ENCODE results near the gene LRMDA. TPM values are rescaled to one million over a fixed set of nuclear protein-coding genes. Genes with fewer than 3 reads are reported as not detected.

Gene LRMDA
- total RNA-seq, 2 donors from 2014 or later = not detected

DNA sequence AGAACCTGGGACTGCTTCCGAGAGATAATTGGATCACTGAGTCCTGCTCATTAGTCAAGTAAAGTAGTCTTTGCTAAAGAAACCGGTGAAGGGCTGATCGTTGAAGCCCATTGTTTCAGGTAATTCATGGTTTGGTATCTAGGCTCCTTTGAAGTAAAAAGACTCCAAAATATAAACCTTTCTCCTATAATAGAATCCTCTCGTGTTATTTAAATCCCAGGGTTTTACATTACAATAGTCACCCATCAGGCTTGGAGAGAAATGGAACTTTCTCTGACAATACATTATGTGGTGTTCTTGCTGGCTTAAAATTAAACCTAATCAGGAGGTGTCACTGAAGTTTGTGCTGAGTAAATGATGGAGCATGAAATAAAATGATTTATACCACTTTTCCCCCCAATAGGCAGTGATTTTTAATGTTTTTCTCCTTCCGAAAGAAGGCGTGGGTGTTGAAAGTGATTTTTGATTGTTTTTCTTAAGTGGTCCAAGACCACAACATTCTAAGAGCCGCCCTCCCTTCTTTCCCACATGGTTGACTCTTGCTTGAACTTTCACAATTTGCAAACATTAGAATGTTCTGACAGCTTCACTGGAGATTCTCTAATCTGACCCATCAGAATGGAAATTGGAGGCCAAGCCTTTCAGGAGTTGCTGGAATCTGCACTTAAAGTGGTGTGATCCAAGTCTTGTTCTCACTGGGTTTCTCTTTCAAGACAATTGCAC, 44.2 kb downstream of the LRMDA start:
- Mint-ChIP-seq H3K9me3 (no peaks in the 10 kb centered on the region), H3K27ac (no peak overlapping the region), H3K36me3 (no peaks in the 10 kb centered on the region)
- DNase-seq (ENCODE audit: low spot score in 2 of 2) (no peak), ATAC-seq (no peak)

DNA sequence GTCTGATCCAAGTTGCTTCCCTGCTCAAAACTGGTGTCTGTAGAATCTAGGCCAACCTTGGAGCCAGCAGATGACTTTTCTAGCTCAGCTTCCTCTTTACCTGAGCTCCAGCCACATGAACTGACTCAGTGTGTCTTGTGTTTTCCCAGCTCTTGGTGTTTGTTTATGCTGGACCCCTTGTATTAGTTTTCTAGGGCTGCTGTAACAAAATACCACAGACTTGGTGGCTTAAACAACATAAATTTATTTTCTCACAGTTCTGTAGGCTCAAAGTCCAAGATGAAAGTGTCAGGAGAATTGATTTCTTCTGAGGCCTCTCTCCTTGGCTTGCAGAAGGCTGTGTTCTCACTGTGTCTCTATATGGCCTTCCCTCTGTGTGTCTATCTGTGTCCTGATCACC, 45.1 kb downstream of the LRMDA start:
- H3K36me3 Mint-ChIP-seq = no peaks in the 10 kb centered on the region
- DNase-seq (ENCODE audit: low spot score in 2 of 2) = no peak

GRCh38 chr10:75476985-75477384, 45.6 kb downstream of the LRMDA start:
- no peak for DNase-seq (ENCODE audit: low spot score in 2 of 2)
- Mint-ChIP-seq H3K36me3 (no peaks in the 10 kb centered on the region), H3K27ac (no peak overlapping the region), H3K9me3 (no peaks in the 10 kb centered on the region)
- ATAC-seq = no peak

More for the DNA sequence above, 45.1 kb downstream of the LRMDA start:
- H3K27ac Mint-ChIP-seq = no peak overlapping the region
- H3K9me3 Mint-ChIP-seq = no peaks in the 10 kb centered on the region
- no peak for ATAC-seq

- DNase-seq (ENCODE audit: low spot score in 2 of 2) (no peak), ATAC-seq (no peak)
- Mint-ChIP-seq H3K27ac (no peak overlapping the region), H3K36me3 (no peaks in the 10 kb centered on the region), H3K9me3 (no peaks in the 10 kb centered on the region)
Measured at GRCh38 chr10:75477680-75478079, 46.3 kb downstream of the LRMDA start.

GRCh38 chr10:75480374-75480773, 49.0 kb downstream of the LRMDA start:
- H3K27ac Mint-ChIP-seq = no peak overlapping the region
- H3K9me3 Mint-ChIP-seq = no peaks in the 10 kb centered on the region
- ATAC-seq (no peak), DNase-seq (ENCODE audit: low spot score in 2 of 2) (no peak)
- H3K36me3 Mint-ChIP-seq = no peaks in the 10 kb centered on the region

DNA sequence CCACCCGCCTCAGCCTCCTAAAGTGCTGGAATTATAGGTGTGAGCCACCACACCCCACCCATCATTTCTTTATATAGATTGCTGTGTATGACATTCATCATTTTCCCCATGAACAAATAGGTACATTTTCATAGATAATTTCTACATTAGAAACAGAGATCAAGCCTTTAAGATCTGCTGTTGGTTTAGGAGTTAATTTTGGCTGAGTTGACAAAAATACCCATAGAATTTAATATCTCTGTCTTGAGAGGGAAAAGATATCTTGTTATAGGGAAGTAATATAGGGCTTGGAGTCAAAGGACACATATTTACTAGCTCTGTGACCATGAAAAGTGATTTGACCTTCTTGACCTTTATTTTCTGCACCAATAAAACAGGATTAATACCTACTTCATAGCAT, 51.8 kb downstream of the LRMDA start:
- no peak for ATAC-seq
- Mint-ChIP-seq H3K9me3 (no peaks in the 10 kb centered on the region), H3K27ac (no peak overlapping the region), H3K36me3 (no peaks in the 10 kb centered on the region)
- DNase-seq (ENCODE audit: low spot score in 2 of 2) = no peak

GRCh38 chr10:75484717-75485116, 53.3 kb downstream of the LRMDA start:
- Mint-ChIP-seq H3K36me3 (no peaks in the 10 kb centered on the region), H3K9me3 (no peaks in the 10 kb centered on the region), H3K27ac (no peak overlapping the region)
- no peak for DNase-seq (ENCODE audit: low spot score in 2 of 2)
- ATAC-seq = no peak

DNA sequence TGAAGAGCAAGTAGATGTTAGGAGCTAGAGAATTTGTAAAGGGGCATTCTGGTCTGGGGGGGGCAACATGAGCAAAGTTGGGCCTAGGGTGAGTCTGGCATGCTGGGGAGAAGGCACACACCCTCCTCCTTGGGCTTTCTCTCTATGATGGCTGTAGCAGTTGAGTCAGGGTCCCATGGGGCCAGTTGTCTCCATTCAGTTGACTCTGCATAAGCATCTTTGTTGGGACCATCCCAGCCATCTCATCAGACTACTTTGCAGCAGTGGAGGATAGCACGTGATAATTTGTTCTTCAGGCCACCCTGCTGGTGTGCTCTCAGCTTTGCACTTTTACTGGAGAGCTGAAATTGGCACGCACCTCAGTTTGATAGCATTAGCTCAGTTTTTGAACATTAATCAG, 55.2 kb downstream of the LRMDA start:
- no peak for ATAC-seq
- peak overlapping the region in 1 of 2 donors; percentile 11 for H3K27ac Mint-ChIP-seq
- no peak for DNase-seq (ENCODE audit: low spot score in 2 of 2)
- no peaks in the 10 kb centered on the region for H3K9me3 Mint-ChIP-seq
- H3K36me3 Mint-ChIP-seq = no peaks in the 10 kb centered on the region

DNA sequence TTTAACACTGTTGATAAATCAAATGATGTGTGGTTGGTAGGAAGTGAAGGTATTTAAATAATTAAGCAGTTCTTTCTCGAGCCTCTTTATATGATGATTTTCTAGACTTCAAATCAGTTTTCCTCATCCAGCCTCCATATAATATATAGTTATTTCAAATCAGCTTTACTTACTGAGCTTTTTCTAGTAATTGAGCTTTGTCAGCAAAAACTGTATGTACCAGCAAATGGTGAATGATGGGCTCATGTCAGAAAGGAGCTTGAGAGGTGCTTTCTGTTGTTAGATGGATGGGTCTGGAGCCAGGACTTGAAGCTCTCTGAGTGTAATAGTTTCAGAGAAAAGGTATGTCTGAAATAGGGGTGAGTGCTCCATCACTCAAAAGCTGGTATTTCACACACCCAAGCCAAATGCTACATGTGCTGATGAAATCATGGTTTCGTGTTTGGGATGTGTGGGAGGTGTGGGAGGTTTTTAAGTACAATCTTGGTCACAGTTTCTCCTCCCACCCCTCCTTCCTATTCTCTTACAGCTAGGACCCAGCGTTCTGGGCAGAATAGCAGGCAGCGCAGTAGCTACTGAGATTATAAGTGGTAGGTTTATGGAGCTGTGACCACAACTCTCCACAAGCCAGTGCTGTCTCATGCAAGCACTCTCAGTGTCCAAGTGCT, 55.8 kb downstream of the LRMDA start:
- Mint-ChIP-seq H3K9me3 (no peaks in the 10 kb centered on the region), H3K27ac (no peak overlapping the region), H3K36me3 (no peaks in the 10 kb centered on the region)
- ATAC-seq (peak in 1 of 2 donors; percentile 34), DNase-seq (ENCODE audit: low spot score in 2 of 2) (no peak)

GRCh38 chr10:75487755-75488125, 56.3 kb downstream of the LRMDA start:
- H3K9me3 Mint-ChIP-seq = no peaks in the 10 kb centered on the region
- no peak for ATAC-seq
- no peaks in the 10 kb centered on the region for H3K36me3 Mint-ChIP-seq
- H3K27ac Mint-ChIP-seq = no peak overlapping the region
- DNase-seq (ENCODE audit: low spot score in 2 of 2) = no peak

DNA sequence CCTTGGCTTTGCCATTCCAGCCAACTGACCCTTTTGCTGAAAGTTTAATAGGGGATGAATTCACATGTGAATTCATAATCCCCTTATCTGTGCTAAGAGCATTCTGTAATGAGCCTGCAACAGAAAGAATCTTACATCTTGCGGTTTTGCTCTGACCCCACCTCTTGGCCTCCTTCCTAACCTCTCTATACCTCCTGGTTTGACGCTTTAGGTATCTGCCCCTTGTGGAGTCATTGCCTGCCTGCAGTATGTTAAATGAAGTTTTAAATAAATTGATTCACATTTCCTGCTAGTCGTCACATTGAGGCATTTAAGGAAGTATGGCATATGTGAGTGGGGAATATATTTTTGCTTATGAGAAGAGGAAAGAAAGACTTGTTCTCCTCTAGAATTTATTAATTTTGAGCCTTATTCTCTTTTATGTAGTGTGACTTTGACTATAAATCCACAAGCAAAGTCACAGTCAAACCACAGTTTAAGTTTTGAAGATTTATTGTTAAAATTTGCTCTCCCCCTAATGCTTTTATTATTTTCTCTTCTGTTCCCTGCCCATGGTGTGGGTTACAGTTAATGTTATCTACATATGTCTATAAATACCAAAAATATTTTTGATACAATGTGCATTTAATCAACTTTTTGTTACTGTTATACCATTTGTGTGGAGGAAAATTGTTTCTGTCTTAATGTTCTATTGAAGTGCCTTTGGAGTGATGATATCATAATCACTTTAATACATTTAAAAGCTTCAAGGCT, 60.9 kb downstream of the LRMDA start:
- ATAC-seq = no peak
- no peak overlapping the region for H3K27ac Mint-ChIP-seq
- no peaks in the 10 kb centered on the region for H3K36me3 Mint-ChIP-seq
- DNase-seq (ENCODE audit: low spot score in 2 of 2) = no peak
- no peaks in the 10 kb centered on the region for H3K9me3 Mint-ChIP-seq

DNA sequence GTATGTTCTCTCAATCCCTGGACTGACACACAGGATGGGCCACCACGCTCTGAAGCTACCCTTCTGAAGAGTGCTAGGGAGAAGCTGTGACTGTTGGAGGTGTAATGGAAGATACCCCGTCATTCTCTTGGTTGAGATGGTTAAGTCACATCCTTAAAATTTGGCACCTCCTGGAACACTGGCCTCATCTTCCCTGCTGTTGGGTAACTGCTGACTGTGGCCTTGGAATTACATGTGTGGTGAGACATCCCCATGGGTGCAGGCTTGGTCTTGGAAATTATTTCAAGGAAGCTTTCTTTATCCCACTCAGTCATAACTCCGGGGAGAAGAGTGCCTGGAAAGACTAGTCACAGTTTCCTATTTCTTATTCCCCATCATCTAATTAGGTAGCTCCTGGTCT, 62.0 kb downstream of the LRMDA start:
- Mint-ChIP-seq H3K9me3 (no peaks in the 10 kb centered on the region), H3K36me3 (no peaks in the 10 kb centered on the region), H3K27ac (no peak overlapping the region)
- DNase-seq (ENCODE audit: low spot score in 2 of 2) = no peak
- ATAC-seq = no peak

- Mint-ChIP-seq H3K9me3 (no peaks in the 10 kb centered on the region), H3K36me3 (no peaks in the 10 kb centered on the region), H3K27ac (no peak overlapping the region)
- no peak for DNase-seq (ENCODE audit: low spot score in 2 of 2)
- ATAC-seq = no peak
Measured at GRCh38 chr10:75495434-75496190, 64.2 kb downstream of the LRMDA start.

GRCh38 chr10:75496191-75496567, 64.8 kb downstream of the LRMDA start:
- no peak overlapping the region for H3K27ac Mint-ChIP-seq
- H3K9me3 Mint-ChIP-seq = no peaks in the 10 kb centered on the region
- no peaks in the 10 kb centered on the region for H3K36me3 Mint-ChIP-seq
- DNase-seq (ENCODE audit: low spot score in 2 of 2) (no peak), ATAC-seq (no peak)

- Mint-ChIP-seq H3K9me3 (no peaks in the 10 kb centered on the region), H3K36me3 (no peaks in the 10 kb centered on the region), H3K27ac (no peak overlapping the region)
- no peak for ATAC-seq
- no peak for DNase-seq (ENCODE audit: low spot score in 2 of 2)
Measured at GRCh38 chr10:75497997-75498883, 66.8 kb downstream of the LRMDA start.

- DNase-seq (ENCODE audit: low spot score in 2 of 2) = no peak
- H3K9me3 Mint-ChIP-seq = no peaks in the 10 kb centered on the region
- ATAC-seq = no peak
- H3K36me3 Mint-ChIP-seq = no peaks in the 10 kb centered on the region
- no peak overlapping the region for H3K27ac Mint-ChIP-seq
Measured at GRCh38 chr10:75498884-75499350, 67.5 kb downstream of the LRMDA start.
